ENCODE data around the gene ERICH3. TPM values are rescaled to one million over a fixed set of nuclear protein-coding genes. Genes with fewer than 3 reads are reported as not detected.

The ERICH3 gene
- total RNA-seq, 1 donor from 2014 or later, result not detected

- Histone ChIP-seq H3K27me3 (ENCODE audit: control insufficient read depth, insufficient read depth, low read length) (no peaks in the 10 kb centered on the region), H3K36me3 (ENCODE audit: control insufficient read depth, insufficient read depth, low read length) (no peaks in the 10 kb centered on the region), H3K4me3 (ENCODE audit: low read depth, low read length) (no peak overlapping the region)
- no peak for TF ChIP-seq CTCF (IDR thresholded peaks at IDR 0.05; ENCODE audit: insufficient read depth, low read length, severe bottlenecking)
- no peak for FAIRE-seq
- DNase-seq (ENCODE audit: low read depth), result peak; percentile 11
These were observed 151.4 kb downstream of the ERICH3 start for GRCh38 chr1:74522148-74522547.

Other genes starting within 250 kb of the ERICH3 start
- gene LRRC53, start 161.2 kb downstream of the ERICH3 start, total RNA-seq, result not detected in 2 replicates
- gene CRYZ, start 59.3 kb upstream of the ERICH3 start, total RNA-seq, result 32.9 and 37.6 TPM in 2 replicates
- 9.7 and 10.2 TPM in 2 replicates for gene TYW3, start 59.4 kb upstream of the ERICH3 start, total RNA-seq

All from bronchial epithelial cell (primary cell).